ENCODE data around the gene AP3S2. TPM values are rescaled to one million over a fixed set of nuclear protein-coding genes. Genes with fewer than 3 reads are reported as not detected.

AP3S2 gene
- polyA plus RNA-seq, 1 donor (not counting 4 experiments of a cell fraction or from before 2014, with no cell fraction given) = 34.6 TPM

- Histone ChIP-seq H3K4me2 (ENCODE audit: control insufficient read depth, extremely low read depth, insufficient read depth, low read depth, low read length) (no peak overlapping the region), H3K9me1 (ENCODE audit: control insufficient read depth, extremely low read depth, insufficient read depth, low read length) (no peaks in the 10 kb centered on the region), H3K9ac (ENCODE audit: control insufficient read depth, extremely low read depth, insufficient read depth, low read length) (no peak overlapping the region), H3K4me3 (ENCODE audit: control insufficient read depth in 2 of 3, extremely low read depth in 1 of 3, insufficient read depth in 2 of 3, low read depth in 1 of 3, low read length in 3 of 3) (no peak overlapping the region), H4K20me1 (ENCODE audit: control insufficient read depth, extremely low read depth, insufficient read depth, low read length) (no peaks in the 10 kb centered on the region), H3K27ac (ENCODE audit: control insufficient read depth, insufficient read depth, low read length) (no peak overlapping the region), H3K9me3 (ENCODE audit: control insufficient read depth, low read depth, low read length) (no peaks in the 10 kb centered on the region), H3K36me3 (ENCODE audit: control insufficient read depth in 2 of 2, extremely low read depth in 1 of 2, insufficient read depth in 2 of 2, low read length in 2 of 2) (peaks cover 0 to 3% of the 10 kb centered on the region in 2 experiments), H3K79me2 (ENCODE audit: control insufficient read depth, insufficient read depth, low read length) (no peaks in the 10 kb centered on the region), H2AFZ (ENCODE audit: control insufficient read depth, low read length) (no peak overlapping the region), H3K4me1 (ENCODE audit: control insufficient read depth, extremely low read depth, insufficient read depth, low read length) (peaks cover 40% of the 10 kb centered on the region), H3K27me3 (ENCODE audit: control insufficient read depth, extremely low read depth, insufficient read depth, low read length) (no peaks in the 10 kb centered on the region)
- FAIRE-seq = no peak
- TF ChIP-seq EZH2 (IDR thresholded peaks at IDR 0.05; ENCODE audit: low read length) (no peak), CTCF (optimal IDR thresholded peaks at IDR 0.05 in 1 of 3, IDR thresholded peaks at IDR 0.05 in 1 of 3, conservative IDR thresholded peaks at IDR 0.05 in 1 of 3; ENCODE audit: extremely low read depth in 1 of 3, insufficient read depth in 2 of 3, low read length in 3 of 3) (no peak)
- dilution Hi-C loops (cut with MboI; ENCODE audit: extremely low pct_ligation_motif_present, low sequenced_read_pairs) = no loop called here
- DNase-seq (ENCODE audit: low read depth, low spot score) = no peak
Observed at GRCh38 chr15:89824607-89824867, 69.3 kb downstream of the AP3S2 start.

- DNase-seq (ENCODE audit: low read depth, low spot score) (no peak), FAIRE-seq (no peak)
- H3K27ac ChIP-seq (ENCODE audit: control insufficient read depth, insufficient read depth, low read length) = no peak overlapping the region
- dilution Hi-C loops (cut with MboI; ENCODE audit: extremely low pct_ligation_motif_present, low sequenced_read_pairs) = no loop called here
- H3K27me3 ChIP-seq (ENCODE audit: control insufficient read depth, extremely low read depth, insufficient read depth, low read length) = no peaks in the 10 kb centered on the region
- TF ChIP-seq EZH2 (IDR thresholded peaks at IDR 0.05; ENCODE audit: low read length) = no peak
- TF ChIP-seq CTCF (optimal IDR thresholded peaks at IDR 0.05 in 1 of 3, IDR thresholded peaks at IDR 0.05 in 1 of 3, conservative IDR thresholded peaks at IDR 0.05 in 1 of 3; ENCODE audit: extremely low read depth in 1 of 3, insufficient read depth in 2 of 3, low read length in 3 of 3) = no peak
- no peaks in the 10 kb centered on the region for H3K79me2 ChIP-seq (ENCODE audit: control insufficient read depth, insufficient read depth, low read length)
- peaks cover 40% of the 10 kb centered on the region for H3K4me1 ChIP-seq (ENCODE audit: control insufficient read depth, extremely low read depth, insufficient read depth, low read length)
- H2AFZ ChIP-seq (ENCODE audit: control insufficient read depth, low read length) = no peak overlapping the region
- H3K4me2 ChIP-seq (ENCODE audit: control insufficient read depth, extremely low read depth, insufficient read depth, low read depth, low read length) = no peak overlapping the region
- no peaks in the 10 kb centered on the region for H3K9me1 ChIP-seq (ENCODE audit: control insufficient read depth, extremely low read depth, insufficient read depth, low read length)
- no peak overlapping the region for H3K4me3 ChIP-seq (ENCODE audit: control insufficient read depth in 2 of 3, extremely low read depth in 1 of 3, insufficient read depth in 2 of 3, low read depth in 1 of 3, low read length in 3 of 3)
- H3K9ac ChIP-seq (ENCODE audit: control insufficient read depth, extremely low read depth, insufficient read depth, low read length) = no peak overlapping the region
- no peaks in the 10 kb centered on the region for H3K36me3 ChIP-seq (ENCODE audit: control insufficient read depth in 2 of 2, extremely low read depth in 1 of 2, insufficient read depth in 2 of 2, low read length in 2 of 2)
- H4K20me1 ChIP-seq (ENCODE audit: control insufficient read depth, extremely low read depth, insufficient read depth, low read length) = no peaks in the 10 kb centered on the region
- no peaks in the 10 kb centered on the region for H3K9me3 ChIP-seq (ENCODE audit: control insufficient read depth, low read depth, low read length)
Observed at GRCh38 chr15:89823836-89824606, 69.8 kb downstream of the AP3S2 start.
